Breast epithelium (tissue), 3 donors: ENCODE data around the gene CHCHD4.
A peak's percentile ranks its signal among the peaks of the same experiment; 100 is the strongest.

Experiments used
- POLR2A ChIP-seq: fragments of 450-650 bp; IDR thresholded peaks from one replicate; pipeline ENCODE4 v1.6.1; 2016; ENCODE audit warnings: antibody characterized with exemption, mild to moderate bottlenecking, moderate library complexity
- TF ChIP-seq, protein P1 (sequence below), 3 donors: fragments of 450-650 bp; IDR thresholded peaks; one replicate each; pipeline ENCODE4 v1.5.1; 2016 to 2017; ENCODE audit warnings: antibody characterized with exemption in 3 of 3, mild to moderate bottlenecking in 3 of 3, moderate library complexity in 3 of 3

DNA sequence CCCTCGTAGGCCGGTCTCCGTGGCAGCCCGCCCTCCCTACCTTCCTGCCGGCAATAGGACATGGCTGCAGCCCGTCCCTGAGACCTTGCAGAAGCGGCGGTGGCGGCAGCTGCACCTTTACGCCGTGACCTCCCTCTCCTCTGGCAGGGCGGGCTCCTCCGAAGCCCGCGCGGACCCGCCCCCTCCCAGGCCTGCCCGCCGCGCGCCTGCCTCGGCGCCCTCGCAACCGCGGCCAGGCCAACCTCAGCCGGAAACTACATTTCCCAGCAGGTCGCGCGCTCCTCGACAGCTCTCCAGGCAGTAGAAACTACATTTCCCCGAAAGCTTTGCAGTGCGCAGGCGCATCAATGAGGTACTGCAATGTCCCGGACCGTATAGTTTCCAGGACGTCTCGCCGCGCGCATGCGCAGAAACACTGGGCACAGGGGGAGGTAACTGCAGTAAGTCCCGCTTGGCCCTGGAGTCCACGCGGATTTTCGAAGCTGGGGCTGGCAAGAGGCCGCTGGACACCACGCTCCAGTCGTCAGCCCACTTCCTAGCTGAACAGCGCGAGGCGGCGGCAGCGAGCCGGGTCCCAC, at the start of gene CHCHD4, which contains the start of gene TMEM43:
- TF ChIP-seq, protein P1, sequence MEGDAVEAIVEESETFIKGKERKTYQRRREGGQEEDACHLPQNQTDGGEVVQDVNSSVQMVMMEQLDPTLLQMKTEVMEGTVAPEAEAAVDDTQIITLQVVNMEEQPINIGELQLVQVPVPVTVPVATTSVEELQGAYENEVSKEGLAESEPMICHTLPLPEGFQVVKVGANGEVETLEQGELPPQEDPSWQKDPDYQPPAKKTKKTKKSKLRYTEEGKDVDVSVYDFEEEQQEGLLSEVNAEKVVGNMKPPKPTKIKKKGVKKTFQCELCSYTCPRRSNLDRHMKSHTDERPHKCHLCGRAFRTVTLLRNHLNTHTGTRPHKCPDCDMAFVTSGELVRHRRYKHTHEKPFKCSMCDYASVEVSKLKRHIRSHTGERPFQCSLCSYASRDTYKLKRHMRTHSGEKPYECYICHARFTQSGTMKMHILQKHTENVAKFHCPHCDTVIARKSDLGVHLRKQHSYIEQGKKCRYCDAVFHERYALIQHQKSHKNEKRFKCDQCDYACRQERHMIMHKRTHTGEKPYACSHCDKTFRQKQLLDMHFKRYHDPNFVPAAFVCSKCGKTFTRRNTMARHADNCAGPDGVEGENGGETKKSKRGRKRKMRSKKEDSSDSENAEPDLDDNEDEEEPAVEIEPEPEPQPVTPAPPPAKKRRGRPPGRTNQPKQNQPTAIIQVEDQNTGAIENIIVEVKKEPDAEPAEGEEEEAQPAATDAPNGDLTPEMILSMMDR (IDR thresholded peaks at IDR 0.05): peak in 2 of 3 donors; percentile 6 to 16
- TF ChIP-seq POLR2A: peak; percentile 55
